ENCODE data around the gene COL9A1.

Gene COL9A1

DNA sequence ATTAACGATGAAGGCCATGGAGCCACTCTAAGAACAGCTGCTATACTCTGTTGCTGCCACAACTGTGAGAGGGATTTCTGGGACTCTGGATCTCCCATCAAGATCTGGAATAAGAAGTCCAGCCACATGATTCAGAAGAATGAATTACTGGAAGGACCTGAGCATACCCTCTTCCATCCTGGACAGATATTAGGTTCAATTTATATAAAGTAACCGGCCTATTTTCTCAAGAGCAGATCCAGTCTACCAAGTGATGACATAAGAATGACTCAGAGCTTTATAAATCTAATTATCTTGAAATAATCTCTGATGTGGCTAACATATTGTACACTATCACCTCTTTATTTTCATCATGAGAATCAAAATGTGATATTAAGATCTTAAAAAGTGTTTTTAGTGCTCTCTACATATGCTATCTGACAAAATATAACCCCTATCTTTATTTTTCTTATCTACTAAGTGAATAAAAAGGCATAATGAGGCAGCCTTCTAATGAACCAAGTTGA, 45.1 kb downstream of the COL9A1 start:
- Histone ChIP-seq H3K9me3 (ENCODE audit: control insufficient read depth, low read depth, low read length) (no peaks in the 10 kb centered on the region), H3K27me3 (ENCODE audit: control insufficient read depth, insufficient read depth, low read length) (no peaks in the 10 kb centered on the region), H3K27ac (ENCODE audit: low read length) (no peak overlapping the region), H3K36me3 (ENCODE audit: control insufficient read depth, low read depth, low read length) (no peaks in the 10 kb centered on the region), H3K4me1 (ENCODE audit: control insufficient read depth, low read depth, low read length) (no peaks in the 10 kb centered on the region), H3K9ac (ENCODE audit: low read length) (no peak overlapping the region), H3K4me3 (ENCODE audit: low read length) (no peak overlapping the region)

- Histone ChIP-seq H3K4me1 (ENCODE audit: control insufficient read depth, low read depth, low read length) (no peaks in the 10 kb centered on the region), H3K9ac (ENCODE audit: low read length) (no peak overlapping the region), H3K27ac (ENCODE audit: low read length) (no peak overlapping the region), H3K9me3 (ENCODE audit: control insufficient read depth, low read depth, low read length) (no peaks in the 10 kb centered on the region), H3K27me3 (ENCODE audit: control insufficient read depth, insufficient read depth, low read length) (no peaks in the 10 kb centered on the region), H3K4me3 (ENCODE audit: low read length) (no peak overlapping the region), H3K36me3 (ENCODE audit: control insufficient read depth, low read depth, low read length) (peaks cover 6% of the 10 kb centered on the region)
These were observed 48.1 kb downstream of the COL9A1 start for GRCh38 chr6:70254784-70255183.

DNA sequence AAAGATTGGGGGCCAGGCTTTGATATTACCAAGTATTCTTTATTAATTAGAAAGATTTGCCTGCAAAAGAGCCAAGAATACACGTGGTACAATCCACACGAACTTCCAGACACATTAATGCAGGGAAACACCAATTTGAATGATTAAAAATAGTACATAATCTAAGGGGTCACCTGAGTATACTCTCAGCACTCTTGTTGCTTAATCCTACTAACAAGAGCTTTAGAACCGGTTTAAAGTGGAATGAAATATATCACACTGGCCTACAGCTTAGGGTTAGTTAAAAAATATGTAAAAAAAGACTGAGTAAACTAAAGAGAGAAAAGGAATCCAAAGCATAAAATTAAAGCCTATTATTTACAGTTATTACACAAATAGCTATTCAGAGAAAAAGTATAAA, 49.0 kb downstream of the COL9A1 start:
- H3K4me1 ChIP-seq (ENCODE audit: control insufficient read depth, low read depth, low read length): no peaks in the 10 kb centered on the region
- H3K36me3 ChIP-seq (ENCODE audit: control insufficient read depth, low read depth, low read length): peaks cover 6% of the 10 kb centered on the region
- no peak overlapping the region for H3K9ac ChIP-seq (ENCODE audit: low read length)
- H3K27ac ChIP-seq (ENCODE audit: low read length): no peak overlapping the region
- H3K4me3 ChIP-seq (ENCODE audit: low read length): no peak overlapping the region
- H3K27me3 ChIP-seq (ENCODE audit: control insufficient read depth, insufficient read depth, low read length): no peaks in the 10 kb centered on the region
- H3K9me3 ChIP-seq (ENCODE audit: control insufficient read depth, low read depth, low read length): no peaks in the 10 kb centered on the region

DNA sequence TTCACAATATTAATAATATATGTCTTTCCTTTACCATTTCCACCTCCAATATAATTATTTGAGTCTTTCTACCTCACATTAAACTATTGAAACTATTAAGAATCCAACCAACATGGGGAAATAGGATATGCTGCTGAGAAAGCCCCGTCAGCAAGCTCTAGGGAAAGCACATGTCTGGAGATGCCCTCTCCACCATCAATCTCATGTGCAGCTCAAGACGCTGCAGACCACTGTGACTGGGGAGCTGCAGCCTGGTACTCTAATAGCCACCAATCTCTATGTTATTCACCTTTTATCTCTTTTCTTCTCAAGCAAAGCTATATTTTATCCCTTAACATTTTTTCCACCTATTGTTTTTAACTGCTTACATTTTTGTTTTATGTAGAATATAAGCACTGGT, 50.3 kb downstream of the COL9A1 start:
- Histone ChIP-seq H3K9ac (ENCODE audit: low read length) (no peak overlapping the region), H3K9me3 (ENCODE audit: control insufficient read depth, low read depth, low read length) (no peaks in the 10 kb centered on the region), H3K36me3 (ENCODE audit: control insufficient read depth, low read depth, low read length) (peaks cover 6% of the 10 kb centered on the region), H3K4me3 (ENCODE audit: low read length) (no peak overlapping the region), H3K27me3 (ENCODE audit: control insufficient read depth, insufficient read depth, low read length) (no peaks in the 10 kb centered on the region), H3K27ac (ENCODE audit: low read length) (no peak overlapping the region), H3K4me1 (ENCODE audit: control insufficient read depth, low read depth, low read length) (no peaks in the 10 kb centered on the region)

- Histone ChIP-seq H3K4me3 (ENCODE audit: low read length) (no peak overlapping the region), H3K36me3 (ENCODE audit: control insufficient read depth, low read depth, low read length) (no peaks in the 10 kb centered on the region), H3K27me3 (ENCODE audit: control insufficient read depth, insufficient read depth, low read length) (no peaks in the 10 kb centered on the region), H3K27ac (ENCODE audit: low read length) (no peak overlapping the region), H3K9ac (ENCODE audit: low read length) (no peak overlapping the region), H3K9me3 (ENCODE audit: control insufficient read depth, low read depth, low read length) (no peaks in the 10 kb centered on the region), H3K4me1 (ENCODE audit: control insufficient read depth, low read depth, low read length) (peaks cover 5% of the 10 kb centered on the region)
These were observed 56.8 kb downstream of the COL9A1 start for GRCh38 chr6:70246118-70246517.

- H3K9ac ChIP-seq (ENCODE audit: low read length): no peak overlapping the region
- H3K27me3 ChIP-seq (ENCODE audit: control insufficient read depth, insufficient read depth, low read length): no peaks in the 10 kb centered on the region
- H3K27ac ChIP-seq (ENCODE audit: low read length): no peak overlapping the region
- peaks cover 5% of the 10 kb centered on the region for H3K4me1 ChIP-seq (ENCODE audit: control insufficient read depth, low read depth, low read length)
- no peak overlapping the region for H3K4me3 ChIP-seq (ENCODE audit: low read length)
- no peaks in the 10 kb centered on the region for H3K9me3 ChIP-seq (ENCODE audit: control insufficient read depth, low read depth, low read length)
- no peaks in the 10 kb centered on the region for H3K36me3 ChIP-seq (ENCODE audit: control insufficient read depth, low read depth, low read length)
These were observed 60.9 kb downstream of the COL9A1 start for GRCh38 chr6:70241991-70242420.

DNA sequence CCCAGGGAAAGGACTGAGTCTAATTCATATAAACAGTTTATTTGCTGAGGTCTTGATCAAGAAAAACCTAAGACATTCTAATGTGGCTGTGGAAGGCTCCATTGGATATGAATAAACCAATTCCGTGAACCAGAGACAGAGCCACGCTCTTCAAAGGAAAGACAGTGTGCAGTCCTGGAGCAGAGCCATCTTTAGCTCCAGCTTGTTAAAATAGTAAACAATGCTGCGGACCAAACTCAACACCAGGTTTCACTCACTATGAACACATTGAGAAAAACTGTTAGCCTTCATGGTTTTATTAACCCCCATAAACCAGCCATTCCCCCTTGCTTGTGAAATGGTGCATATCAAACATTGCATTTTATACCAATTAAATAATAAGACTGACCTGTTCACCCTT, 61.9 kb downstream of the COL9A1 start:
- Histone ChIP-seq H3K9me3 (ENCODE audit: control insufficient read depth, low read depth, low read length) (no peaks in the 10 kb centered on the region), H3K36me3 (ENCODE audit: control insufficient read depth, low read depth, low read length) (no peaks in the 10 kb centered on the region), H3K27me3 (ENCODE audit: control insufficient read depth, insufficient read depth, low read length) (no peaks in the 10 kb centered on the region), H3K4me3 (ENCODE audit: low read length) (no peak overlapping the region), H3K4me1 (ENCODE audit: control insufficient read depth, low read depth, low read length) (peaks cover 5% of the 10 kb centered on the region), H3K9ac (ENCODE audit: low read length) (no peak overlapping the region), H3K27ac (ENCODE audit: low read length) (no peak overlapping the region)

DNA sequence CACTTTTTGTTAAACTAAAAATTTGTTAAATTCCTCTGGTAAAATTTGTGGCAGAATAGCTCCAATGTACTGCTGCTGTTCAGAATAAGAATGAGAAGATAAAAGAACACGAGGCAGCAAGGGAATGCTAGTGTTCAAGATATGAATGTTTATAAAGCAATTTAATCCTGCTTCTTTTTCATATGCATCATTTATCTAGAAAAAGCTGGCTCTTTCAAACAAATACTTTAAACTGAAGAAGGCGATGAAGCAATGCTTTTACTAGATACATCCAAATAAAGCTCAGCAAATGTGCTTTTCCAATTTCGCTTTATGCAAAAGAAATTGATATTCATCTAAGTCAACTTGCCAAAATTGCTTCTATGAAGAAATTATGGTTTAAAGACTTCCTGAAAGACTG, 66.5 kb downstream of the COL9A1 start:
- H3K27ac ChIP-seq (ENCODE audit: low read length): no peak overlapping the region

GRCh38 chr6:70234561-70235236, 68.2 kb downstream of the COL9A1 start:
- H3K27ac ChIP-seq (ENCODE audit: low read length): no peak overlapping the region

More for the DNA sequence above, 66.5 kb downstream of the COL9A1 start:
- Histone ChIP-seq H3K27me3 (ENCODE audit: control insufficient read depth, insufficient read depth, low read length) (no peaks in the 10 kb centered on the region), H3K9ac (ENCODE audit: low read length) (no peak overlapping the region), H3K36me3 (ENCODE audit: control insufficient read depth, low read depth, low read length) (no peaks in the 10 kb centered on the region), H3K4me1 (ENCODE audit: control insufficient read depth, low read depth, low read length) (no peaks in the 10 kb centered on the region), H3K4me3 (ENCODE audit: low read length) (no peak overlapping the region), H3K9me3 (ENCODE audit: control insufficient read depth, low read depth, low read length) (no peaks in the 10 kb centered on the region)

DNA sequence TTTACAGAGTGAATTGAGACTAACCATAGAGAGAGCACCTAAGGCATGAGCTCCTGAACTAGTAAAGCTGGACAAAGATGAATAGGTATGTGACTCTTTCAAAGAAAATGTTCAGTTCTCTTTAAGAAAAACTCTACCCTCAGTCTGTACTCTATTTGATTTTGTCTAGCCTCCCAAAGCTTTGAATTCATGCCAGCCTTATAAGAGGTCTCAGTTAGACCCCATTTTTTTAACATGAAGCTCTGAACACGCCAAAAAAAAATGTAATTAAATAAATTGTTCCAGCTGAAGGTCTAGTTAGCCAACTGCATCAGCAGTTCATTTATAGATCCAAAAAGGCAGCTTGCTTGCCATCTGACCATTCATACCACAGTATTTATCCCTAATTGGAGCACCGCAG, 71.6 kb downstream of the COL9A1 start:
- Histone ChIP-seq H3K9ac (ENCODE audit: low read length) (no peak overlapping the region), H3K4me1 (ENCODE audit: control insufficient read depth, low read depth, low read length) (peaks cover 3% of the 10 kb centered on the region), H3K27ac (ENCODE audit: low read length) (no peak overlapping the region), H3K9me3 (ENCODE audit: control insufficient read depth, low read depth, low read length) (no peaks in the 10 kb centered on the region), H3K36me3 (ENCODE audit: control insufficient read depth, low read depth, low read length) (no peaks in the 10 kb centered on the region), H3K27me3 (ENCODE audit: control insufficient read depth, insufficient read depth, low read length) (no peaks in the 10 kb centered on the region), H3K4me3 (ENCODE audit: low read length) (no peak overlapping the region)

More at GRCh38 chr6:70234561-70235236, 68.2 kb downstream of the COL9A1 start:
- Histone ChIP-seq H3K9me3 (ENCODE audit: control insufficient read depth, low read depth, low read length) (no peaks in the 10 kb centered on the region), H3K4me1 (ENCODE audit: control insufficient read depth, low read depth, low read length) (no peaks in the 10 kb centered on the region), H3K4me3 (ENCODE audit: low read length) (no peak overlapping the region), H3K9ac (ENCODE audit: low read length) (no peak overlapping the region), H3K36me3 (ENCODE audit: control insufficient read depth, low read depth, low read length) (no peaks in the 10 kb centered on the region), H3K27me3 (ENCODE audit: control insufficient read depth, insufficient read depth, low read length) (no peaks in the 10 kb centered on the region)

GRCh38 chr6:70225055-70225454, 77.8 kb downstream of the COL9A1 start:
- Histone ChIP-seq H3K4me3 (ENCODE audit: low read length) (no peak overlapping the region), H3K36me3 (ENCODE audit: control insufficient read depth, low read depth, low read length) (no peaks in the 10 kb centered on the region), H3K9me3 (ENCODE audit: control insufficient read depth, low read depth, low read length) (no peaks in the 10 kb centered on the region), H3K27ac (ENCODE audit: low read length) (no peak overlapping the region), H3K9ac (ENCODE audit: low read length) (no peak overlapping the region), H3K27me3 (ENCODE audit: control insufficient read depth, insufficient read depth, low read length) (no peaks in the 10 kb centered on the region), H3K4me1 (ENCODE audit: control insufficient read depth, low read depth, low read length) (peaks cover 3% of the 10 kb centered on the region)

- Histone ChIP-seq H3K27ac (ENCODE audit: low read length) (no peak overlapping the region), H3K36me3 (ENCODE audit: control insufficient read depth, low read depth, low read length) (no peaks in the 10 kb centered on the region), H3K9ac (ENCODE audit: low read length) (no peak overlapping the region), H3K4me3 (ENCODE audit: low read length) (no peak overlapping the region), H3K27me3 (ENCODE audit: control insufficient read depth, insufficient read depth, low read length) (no peaks in the 10 kb centered on the region), H3K9me3 (ENCODE audit: control insufficient read depth, low read depth, low read length) (no peaks in the 10 kb centered on the region), H3K4me1 (ENCODE audit: control insufficient read depth, low read depth, low read length) (no peaks in the 10 kb centered on the region)
These were observed 80.5 kb downstream of the COL9A1 start for GRCh38 chr6:70222439-70222749.
